Parathyroid adenoma (tissue), 2 donors: ENCODE data around the gene SFN.

Experiments
- H2AFZ ChIP-seq: fragments of 300-600 bp; sonication (generic); one replicate; pipeline ENCODE4 v1.7.0; 2017; ENCODE audit warnings: antibody characterized with exemption, mild to moderate bottlenecking
- H3K27ac ChIP-seq: fragments of 300-600 bp; sonication (generic); one replicate; pipeline ENCODE4 v1.7.0; 2017
- H3K27me3 ChIP-seq: fragments of 300-600 bp; sonication (generic); one replicate; pipeline ENCODE4 v1.7.0; 2017; ENCODE audit warnings: low read length; ENCODE audit not compliant: control insufficient read depth, insufficient read depth
- H3K36me3 ChIP-seq: fragments of 300-600 bp; sonication (generic); one replicate; pipeline ENCODE4 v1.7.0; 2017; ENCODE audit warnings: low read length; ENCODE audit not compliant: control insufficient read depth, insufficient read depth
- H3K4me1 ChIP-seq: fragments of 300-600 bp; sonication (generic); one replicate; pipeline ENCODE4 v1.7.0; 2017; ENCODE audit warnings: control low read depth
- H3K4me2 ChIP-seq: fragments of 300-600 bp; sonication (generic); one replicate; pipeline ENCODE4 v1.7.0; 2017; ENCODE audit warnings: low read length
- H3K4me3 ChIP-seq: fragments of 300-600 bp; sonication (generic); one replicate; pipeline ENCODE4 v1.7.0; 2017; ENCODE audit warnings: low read depth, low read length
- H3K79me2 ChIP-seq: fragments of 300-600 bp; sonication (generic); one replicate; pipeline ENCODE4 v1.7.0; 2017; ENCODE audit warnings: control low read depth
- H3K9ac ChIP-seq: fragments of 300-600 bp; sonication (generic); one replicate; pipeline ENCODE4 v1.7.0; 2017; ENCODE audit warnings: mild to moderate bottlenecking
- H3K9me3 ChIP-seq: fragments of 300-600 bp; sonication (generic); one replicate; pipeline ENCODE4 v1.7.0; 2017; ENCODE audit warnings: low read length; ENCODE audit not compliant: control insufficient read depth
- CTCF ChIP-seq: fragments of 300-600 bp; sonication (generic); IDR thresholded peaks from one replicate; pipeline ENCODE4 v1.7.0; 2017; ENCODE audit warnings: antibody characterized with exemption, mild to moderate bottlenecking
- donor health status: primary hyperparathyroidism.

SFN gene

GRCh38 chr1:26897351-26897750 is 34.4 kb downstream of the SFN start:
- Histone ChIP-seq H3K4me1 (peaks cover 4% of the 10 kb centered on the region), H3K9me3 (no peaks in the 10 kb centered on the region), H3K4me3 (no peak overlapping the region), H3K9ac (no peak overlapping the region), H3K27ac (no peak overlapping the region), H3K4me2 (no peak overlapping the region), H3K36me3 (no peaks in the 10 kb centered on the region), H3K79me2 (peaks cover 6% of the 10 kb centered on the region), H2AFZ (no peak overlapping the region), H3K27me3 (no peaks in the 10 kb centered on the region)
- TF ChIP-seq CTCF, result no peak

- peak within 1 kb of the TSS; percentile 43 for H3K9ac ChIP-seq
Observed at GRCh38 chr1:26900001-26900814, 37.3 kb downstream of the SFN start, which contains the start of gene GPATCH3. Gene GPATCH3 (minus strand): TSS chr1:26900467. CDS start chr1:26900442, 25 bp downstream.

GRCh38 chr1:26900815-26901511 is 38.0 kb downstream of the SFN start:
- H3K79me2 ChIP-seq, result peaks cover 6% of the 10 kb centered on the region
- peak overlapping the region; percentile 91 for H2AFZ ChIP-seq
- H3K4me2 ChIP-seq, result peak overlapping the region; percentile 76
- H3K4me3 ChIP-seq, result peak overlapping the region; percentile 78
- H3K4me1 ChIP-seq, result peaks cover 4% of the 10 kb centered on the region
- H3K9ac ChIP-seq, result no peak overlapping the region
- H3K27me3 ChIP-seq, result no peaks in the 10 kb centered on the region
- TF ChIP-seq CTCF, result no peak
- no peaks in the 10 kb centered on the region for H3K9me3 ChIP-seq
- H3K27ac ChIP-seq, result peak overlapping the region; percentile 78
- H3K36me3 ChIP-seq, result no peaks in the 10 kb centered on the region

More at GRCh38 chr1:26900001-26900814, 37.3 kb downstream of the SFN start, which contains the start of gene GPATCH3:
- peak within 1 kb of the TSS; percentile 76 for H3K4me2 ChIP-seq
- peaks cover 4% of the 10 kb centered on the region for H3K4me1 ChIP-seq
- peak within 1 kb of the TSS; percentile 78 for H3K27ac ChIP-seq
- no peaks in the 10 kb centered on the region for H3K27me3 ChIP-seq
- peaks cover 6% of the 10 kb centered on the region for H3K79me2 ChIP-seq
- H3K4me3 ChIP-seq, result peak within 1 kb of the TSS; percentile 78
- no peaks in the 10 kb centered on the region for H3K36me3 ChIP-seq
- no peaks in the 10 kb centered on the region for H3K9me3 ChIP-seq
- TF ChIP-seq CTCF, result no peak
- peak within 1 kb of the TSS; percentile 91 for H2AFZ ChIP-seq

GRCh38 chr1:26907071-26907917 is 44.3 kb downstream of the SFN start:
- Histone ChIP-seq H3K9me3 (no peaks in the 10 kb centered on the region), H3K36me3 (no peaks in the 10 kb centered on the region), H3K4me3 (no peak overlapping the region), H3K4me2 (no peak overlapping the region), H3K27me3 (no peaks in the 10 kb centered on the region), H2AFZ (no peak overlapping the region), H3K79me2 (no peaks in the 10 kb centered on the region), H3K4me1 (no peaks in the 10 kb centered on the region), H3K27ac (no peak overlapping the region), H3K9ac (no peak overlapping the region)
- TF ChIP-seq CTCF, result no peak
